Measurements from ENCODE around the gene SLC19A1.

Gene SLC19A1

DNA sequence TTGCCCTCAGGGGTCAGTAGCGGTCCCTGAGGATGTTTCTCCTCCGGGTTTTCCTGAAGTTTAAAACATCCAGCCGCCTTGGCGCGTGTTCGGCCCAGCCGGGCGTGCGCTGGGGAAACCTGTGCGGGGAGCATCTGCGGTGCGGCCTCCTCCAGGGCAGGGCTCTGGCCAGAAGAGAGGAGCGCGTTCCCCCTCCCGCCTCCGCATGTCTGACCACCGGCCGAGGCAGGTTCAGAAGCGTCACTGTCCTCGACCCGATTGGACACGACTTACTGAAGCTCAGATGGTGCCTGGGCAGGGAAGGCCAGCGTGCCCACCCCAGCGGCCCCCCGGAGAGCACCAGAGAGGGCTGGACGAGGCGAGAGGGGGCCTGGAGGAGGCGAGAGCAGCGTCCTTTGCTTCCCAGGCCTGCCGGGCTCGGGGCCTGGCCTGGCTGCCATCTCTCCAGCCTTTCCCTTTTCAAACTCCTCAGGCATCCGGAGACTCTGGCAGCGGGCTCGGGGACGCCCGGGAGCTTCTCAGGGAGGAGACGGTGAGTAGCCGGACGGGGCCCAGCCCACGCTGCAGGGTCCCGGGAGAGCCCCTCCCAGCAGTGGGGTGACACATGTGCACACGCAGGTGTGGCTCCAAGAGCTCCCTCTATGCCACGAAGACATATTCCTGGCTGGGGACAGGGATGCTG is 67.1 kb downstream of the SLC19A1 start:
- H3K27ac ChIP-seq, result no peak overlapping the region
- TF ChIP-seq, protein P1, sequence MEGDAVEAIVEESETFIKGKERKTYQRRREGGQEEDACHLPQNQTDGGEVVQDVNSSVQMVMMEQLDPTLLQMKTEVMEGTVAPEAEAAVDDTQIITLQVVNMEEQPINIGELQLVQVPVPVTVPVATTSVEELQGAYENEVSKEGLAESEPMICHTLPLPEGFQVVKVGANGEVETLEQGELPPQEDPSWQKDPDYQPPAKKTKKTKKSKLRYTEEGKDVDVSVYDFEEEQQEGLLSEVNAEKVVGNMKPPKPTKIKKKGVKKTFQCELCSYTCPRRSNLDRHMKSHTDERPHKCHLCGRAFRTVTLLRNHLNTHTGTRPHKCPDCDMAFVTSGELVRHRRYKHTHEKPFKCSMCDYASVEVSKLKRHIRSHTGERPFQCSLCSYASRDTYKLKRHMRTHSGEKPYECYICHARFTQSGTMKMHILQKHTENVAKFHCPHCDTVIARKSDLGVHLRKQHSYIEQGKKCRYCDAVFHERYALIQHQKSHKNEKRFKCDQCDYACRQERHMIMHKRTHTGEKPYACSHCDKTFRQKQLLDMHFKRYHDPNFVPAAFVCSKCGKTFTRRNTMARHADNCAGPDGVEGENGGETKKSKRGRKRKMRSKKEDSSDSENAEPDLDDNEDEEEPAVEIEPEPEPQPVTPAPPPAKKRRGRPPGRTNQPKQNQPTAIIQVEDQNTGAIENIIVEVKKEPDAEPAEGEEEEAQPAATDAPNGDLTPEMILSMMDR (conservative IDR thresholded peaks at IDR 0.05), result no peak
- no peak for TF ChIP-seq ZFX (IDR thresholded peaks at IDR 0.05)

DNA sequence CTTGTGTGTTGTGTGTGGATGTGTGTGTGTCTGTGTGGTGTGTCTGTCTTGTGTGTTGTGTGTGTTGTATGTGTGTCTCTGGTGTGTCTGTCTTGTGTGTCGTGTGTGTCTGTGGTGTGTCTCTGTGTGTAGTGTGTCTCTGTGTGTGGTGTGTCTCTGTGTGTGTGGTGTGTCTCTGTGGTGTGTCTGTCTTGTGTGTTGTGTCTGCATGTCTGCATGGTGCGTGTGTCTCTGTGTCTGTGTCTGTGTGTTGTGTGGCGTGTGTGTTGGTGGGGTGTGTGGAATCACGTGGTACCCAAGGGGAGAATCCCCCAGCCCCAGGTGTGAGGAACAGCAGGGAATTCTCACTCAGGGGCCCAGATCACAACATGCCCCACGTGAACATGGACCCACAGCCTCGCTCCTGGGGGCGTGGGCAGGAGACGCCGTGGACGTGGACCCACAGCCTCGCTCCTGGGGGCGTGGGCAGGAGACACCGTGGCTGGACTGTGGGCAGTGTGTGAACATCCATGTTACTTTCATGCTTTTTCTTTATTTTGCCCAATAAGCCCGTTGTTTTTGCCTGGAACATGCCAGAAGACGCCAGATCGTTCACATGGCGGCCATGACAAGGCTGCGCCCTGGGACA is 67.8 kb downstream of the SLC19A1 start:
- TF ChIP-seq ZFX (IDR thresholded peaks at IDR 0.05), result no peak
- TF ChIP-seq, protein P1 (conservative IDR thresholded peaks at IDR 0.05), result no peak
- H3K27ac ChIP-seq, result no peak overlapping the region

DNA sequence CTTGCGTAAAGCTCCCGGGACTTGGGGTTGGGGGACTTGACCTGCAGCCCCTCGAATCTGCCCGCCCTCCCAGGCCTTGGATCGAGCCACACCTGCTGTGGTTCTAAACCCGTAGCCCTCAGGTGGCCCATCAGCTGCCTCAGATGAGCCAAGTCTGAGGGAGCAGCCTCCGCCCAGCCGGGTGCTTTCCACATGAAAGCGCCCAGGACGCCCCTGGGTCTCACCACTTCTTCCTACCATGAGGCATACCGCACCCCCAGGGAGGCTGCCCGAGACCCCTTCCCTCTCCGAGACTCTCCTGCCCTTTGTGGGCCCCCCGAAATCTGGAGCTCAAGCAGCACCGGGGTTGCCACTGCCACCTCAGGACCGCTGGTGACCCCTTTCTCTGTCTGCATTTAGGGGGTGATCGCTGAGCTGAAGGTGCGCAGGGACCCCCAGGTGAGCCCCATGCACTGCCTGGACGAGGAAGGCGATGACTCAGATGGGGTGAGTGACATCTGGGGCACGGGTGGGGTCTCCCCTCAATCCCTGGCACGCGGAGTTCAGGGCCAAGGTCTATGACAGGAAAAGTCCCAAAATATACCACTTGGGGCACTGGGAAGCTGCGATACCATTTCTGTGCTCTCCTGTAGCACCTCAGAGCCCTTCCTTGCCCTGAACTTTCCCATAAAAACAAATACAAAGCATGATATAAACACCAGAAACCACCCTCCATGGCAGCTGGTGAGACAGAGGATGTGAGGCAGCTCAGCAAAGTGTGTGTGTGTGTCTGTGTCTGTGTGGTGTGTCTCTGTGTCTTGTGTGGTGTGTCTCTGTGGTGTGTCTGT is 68.5 kb downstream of the SLC19A1 start:
- no peak overlapping the region for H3K27ac ChIP-seq
- TF ChIP-seq, protein P1 (conservative IDR thresholded peaks at IDR 0.05), result no peak
- TF ChIP-seq ZFX (IDR thresholded peaks at IDR 0.05), result no peak

DNA sequence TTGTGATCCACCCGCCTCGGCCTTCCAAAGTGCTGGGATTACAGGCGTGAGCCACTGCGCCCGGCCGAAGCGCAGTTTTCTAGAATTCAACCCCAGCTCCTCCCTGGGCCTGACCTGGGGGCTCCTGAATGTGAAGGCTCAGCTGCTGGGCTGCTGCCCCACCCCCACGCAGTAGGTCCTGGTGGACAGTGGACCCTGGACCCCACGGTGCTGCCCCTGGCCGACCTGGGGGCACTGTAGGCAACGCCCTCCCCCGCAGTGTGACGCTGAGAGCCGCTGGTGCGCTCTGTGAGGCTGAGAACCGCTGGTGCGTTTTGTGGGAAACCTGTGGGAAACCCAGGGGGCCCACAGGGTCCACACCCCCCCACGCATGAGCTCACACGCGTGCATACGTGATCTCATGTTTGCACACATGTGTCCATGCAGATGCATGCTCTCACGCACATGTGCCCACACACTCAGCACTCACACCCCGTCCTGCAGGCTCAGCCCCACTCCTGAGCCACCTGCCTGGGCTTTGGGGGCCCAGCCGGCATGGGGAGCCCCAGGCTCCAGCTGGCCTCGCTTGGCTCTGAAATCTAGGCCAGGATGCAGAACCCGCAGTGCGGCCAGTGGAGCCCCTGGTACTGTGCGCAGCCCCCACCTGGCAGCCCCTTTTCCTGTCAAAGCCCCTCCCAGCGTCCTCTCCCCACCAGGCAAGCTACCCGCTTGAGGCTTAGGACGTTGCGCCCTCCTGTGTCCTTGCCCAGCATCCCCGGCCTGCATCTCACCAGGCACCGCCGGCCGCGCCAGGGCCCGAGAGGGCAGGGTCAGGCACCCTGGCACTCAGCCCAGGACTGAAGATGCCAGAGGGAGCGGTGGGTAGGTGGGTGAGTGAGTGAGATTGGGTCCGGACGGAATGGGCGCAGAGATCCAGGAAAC is 69.5 kb downstream of the SLC19A1 start:
- no peak overlapping the region for H3K27ac ChIP-seq
- TF ChIP-seq, protein P1 (conservative IDR thresholded peaks at IDR 0.05), result no peak
- no peak for TF ChIP-seq ZFX (IDR thresholded peaks at IDR 0.05)

DNA sequence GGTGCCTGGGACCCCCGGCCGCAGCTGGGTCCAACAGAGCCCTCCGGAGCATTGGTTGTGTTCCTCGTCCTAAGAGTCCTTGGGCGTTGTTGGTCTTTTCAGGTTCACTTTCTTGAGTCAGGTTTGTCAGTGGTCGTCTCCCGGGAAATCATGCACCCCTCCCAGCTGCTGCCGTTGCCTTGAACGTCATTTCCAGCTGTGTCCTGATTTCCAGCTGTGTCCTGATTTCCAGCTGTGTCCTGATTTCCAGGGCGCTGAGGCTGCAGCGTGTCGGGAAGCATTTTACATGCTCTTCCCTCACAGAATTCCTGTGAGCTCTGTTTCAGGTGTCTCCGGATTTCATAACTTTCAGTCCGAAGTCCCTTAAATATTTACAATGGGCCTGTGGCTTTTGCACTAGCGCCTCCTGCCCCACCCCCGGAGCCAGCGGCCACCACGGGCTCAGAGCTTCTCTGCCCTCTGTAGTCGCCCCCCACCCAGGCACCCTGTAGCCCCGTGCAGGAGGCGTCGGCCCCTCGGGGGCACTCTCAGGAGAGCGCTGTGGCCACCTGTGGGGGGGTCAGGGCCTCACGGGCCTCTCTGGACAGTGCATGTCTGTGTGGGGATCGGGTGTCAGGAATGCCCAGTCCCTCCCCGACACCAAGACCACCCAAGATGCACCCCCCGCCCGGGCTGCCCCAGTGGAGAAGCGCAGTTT is 70.6 kb downstream of the SLC19A1 start:
- no peak for TF ChIP-seq ZFX (IDR thresholded peaks at IDR 0.05)
- TF ChIP-seq, protein P1 (conservative IDR thresholded peaks at IDR 0.05), result no peak
- H3K27ac ChIP-seq, result no peak overlapping the region

DNA sequence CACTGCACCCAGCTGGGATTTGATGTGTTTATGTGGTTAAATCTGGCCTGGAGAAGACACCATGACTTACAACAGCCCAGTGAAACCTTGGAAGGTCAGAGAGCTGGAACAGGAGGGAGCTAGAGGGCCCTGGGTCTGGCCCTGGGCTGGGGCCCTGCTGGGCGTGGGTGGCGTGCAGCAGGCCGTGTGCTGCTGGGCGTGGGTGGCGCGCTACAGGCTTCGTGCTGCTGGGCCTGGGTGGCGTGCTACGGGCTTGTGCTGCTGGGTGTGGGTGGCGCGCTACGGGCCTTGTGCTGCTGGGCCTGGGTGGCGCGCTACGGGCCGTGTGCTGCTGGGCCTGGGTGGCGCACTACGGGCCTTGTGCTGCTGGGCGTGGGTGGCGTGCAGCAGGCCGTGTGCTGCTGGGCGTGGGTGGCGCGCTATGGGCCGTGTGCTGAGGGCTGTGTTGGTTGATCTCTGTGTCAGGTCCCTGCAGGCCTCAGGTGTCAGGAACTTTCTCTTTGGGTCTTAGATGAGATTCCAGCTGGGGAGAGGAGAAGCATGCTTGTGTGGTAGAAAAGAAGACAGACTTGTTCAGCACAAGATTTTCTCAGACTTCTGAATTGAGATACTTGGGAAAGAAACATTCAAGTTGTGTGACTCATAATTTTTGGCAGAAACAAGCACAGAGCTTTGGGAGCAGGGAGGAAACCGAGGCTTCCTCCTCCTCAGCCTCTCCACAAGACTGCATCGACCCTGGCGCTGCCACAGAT is 71.3 kb downstream of the SLC19A1 start:
- H3K27ac ChIP-seq, result no peak overlapping the region
- no peak for TF ChIP-seq ZFX (IDR thresholded peaks at IDR 0.05)
- TF ChIP-seq, protein P1 (conservative IDR thresholded peaks at IDR 0.05), result no peak

Data from C4-2B (cell line).